OCI-LY3 (cell line): ENCODE measurements around the gene PFDN1.

Experiments
- CTCF ChIP-seq: fragments of 200-600, 300-600 bp; sonication (generic); IDR thresholded peaks from 2 replicates; pipeline ENCODE4 v1.5.1; 2014; ENCODE audit warnings: antibody characterized with exemption, low read length, low read depth
- EZH2phosphoT487 ChIP-seq: fragments of 200-600 bp; shearing (Covaris generic); IDR thresholded peaks from 2 replicates; pipeline ENCODE4 v1.6.1; 2018; ENCODE audit warnings: antibody characterized with exemption, mixed run types, low read depth

- TF ChIP-seq EZH2phosphoT487, result no peak
- no peak for TF ChIP-seq CTCF
Measured at GRCh38 chr5:140298183-140298601, 4.7 kb downstream of the PFDN1 start.
